Fibroblast of lung (primary cell): Measurements from ENCODE around the gene IFIT1.

ENCODE experiments used
- EZH2 ChIP-seq: IDR thresholded peaks from 2 replicates; pipeline ENCODE4 v1.5.1; 2012; ENCODE audit warnings: low read length, control low read depth, mild to moderate bottlenecking; ENCODE audit errors: missing control alignments
- TF ChIP-seq, protein P1 (sequence below), 2 donors: IDR thresholded peaks in 1 of 2; conservative IDR thresholded peaks in 1 of 2; 1 replicate in 1 of 2; 2 replicates in 1 of 2; pipeline ENCODE4 v1.5.1; 2011 to 2012; ENCODE audit warnings: low read length in 2 of 2, control low read depth in 1 of 2, inconsistent platforms in 1 of 2, low read depth in 1 of 2, mild to moderate bottlenecking in 1 of 2

DNA sequence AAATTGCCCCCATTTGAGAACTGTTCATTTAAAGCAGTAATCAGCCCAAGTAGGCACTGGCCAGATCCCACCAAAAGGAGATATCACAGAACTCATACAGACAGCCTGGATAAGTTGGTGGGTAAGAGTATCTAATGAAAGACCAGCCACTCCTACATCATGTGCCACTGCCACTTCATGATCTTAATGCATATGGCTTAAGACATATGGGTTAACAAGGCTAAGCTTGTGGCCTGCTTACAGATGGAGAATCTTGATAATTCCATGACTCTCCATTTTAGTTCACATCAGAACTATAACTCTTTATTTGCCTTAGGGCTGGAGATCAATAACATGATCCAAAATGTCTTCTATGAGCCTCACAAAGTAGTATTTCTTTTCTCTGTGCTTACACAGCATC lies 21.3 kb upstream of the IFIT1 start:
- TF ChIP-seq, protein P1, sequence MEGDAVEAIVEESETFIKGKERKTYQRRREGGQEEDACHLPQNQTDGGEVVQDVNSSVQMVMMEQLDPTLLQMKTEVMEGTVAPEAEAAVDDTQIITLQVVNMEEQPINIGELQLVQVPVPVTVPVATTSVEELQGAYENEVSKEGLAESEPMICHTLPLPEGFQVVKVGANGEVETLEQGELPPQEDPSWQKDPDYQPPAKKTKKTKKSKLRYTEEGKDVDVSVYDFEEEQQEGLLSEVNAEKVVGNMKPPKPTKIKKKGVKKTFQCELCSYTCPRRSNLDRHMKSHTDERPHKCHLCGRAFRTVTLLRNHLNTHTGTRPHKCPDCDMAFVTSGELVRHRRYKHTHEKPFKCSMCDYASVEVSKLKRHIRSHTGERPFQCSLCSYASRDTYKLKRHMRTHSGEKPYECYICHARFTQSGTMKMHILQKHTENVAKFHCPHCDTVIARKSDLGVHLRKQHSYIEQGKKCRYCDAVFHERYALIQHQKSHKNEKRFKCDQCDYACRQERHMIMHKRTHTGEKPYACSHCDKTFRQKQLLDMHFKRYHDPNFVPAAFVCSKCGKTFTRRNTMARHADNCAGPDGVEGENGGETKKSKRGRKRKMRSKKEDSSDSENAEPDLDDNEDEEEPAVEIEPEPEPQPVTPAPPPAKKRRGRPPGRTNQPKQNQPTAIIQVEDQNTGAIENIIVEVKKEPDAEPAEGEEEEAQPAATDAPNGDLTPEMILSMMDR (conservative IDR thresholded peaks at IDR 0.05 in 1 of 2, IDR thresholded peaks at IDR 0.05 in 1 of 2; ENCODE audit: low read depth in 1 of 2, low read length in 2 of 2): no peak
- no peak for TF ChIP-seq EZH2
